Naive thymus-derived CD4-positive, alpha-beta T cell (primary cell): ENCODE measurements around the gene FOXRED2. TPM values are rescaled to one million over a fixed set of nuclear protein-coding genes. Genes with fewer than 3 reads are reported as not detected.
A peak's percentile ranks its signal among the peaks of the same experiment; 100 is the strongest.

Source experiments
- ATAC-seq: fragments of 150-1000 bp; cut with Tn5 transposase; 2 replicates; pipeline ENCODE4 v1.10.0; 2021; ENCODE audit warnings: mild to moderate bottlenecking, moderate library complexity
- CTCF ChIA-PET: fragments of 350-600 bp; sonication (Branson Sonifier 250); formaldehyde crosslinking; loops from one replicate; lab custom pipeline; 2021; ENCODE audit warnings: antibody characterized with exemption; lab: Charles Lee
- POLR2A ChIA-PET: fragments of 350-600 bp; sonication (Branson Sonifier 250); formaldehyde crosslinking; loops from one replicate; lab custom pipeline; 2021; ENCODE audit warnings: antibody characterized with exemption, inconsistent platforms; lab: Charles Lee
- DNase-seq, 9 donors: peaks; one replicate each; pipeline versions ENCODE4 v3.0.0 to v3.0.0-alpha.2; 2020 to 2022; ENCODE audit warnings: mixed read lengths in 1 of 9
- H3K27ac ChIP-seq: one replicate; pipeline ENCODE4 v1.7.0; 2013; ENCODE audit warnings: mild to moderate bottlenecking, low read depth, low read length, moderate library complexity
- H3K27me3 ChIP-seq, 2 donors: one replicate each; pipeline ENCODE4 v1.7.0; 2013; ENCODE audit warnings: low read length in 2 of 2, mild to moderate bottlenecking in 2 of 2, moderate library complexity in 2 of 2; ENCODE audit not compliant: control insufficient read depth in 2 of 2, insufficient read depth in 2 of 2
- H3K36me3 ChIP-seq, 3 experiments: 1 replicate in 2 of 3; 2 replicates in 1 of 3; pipeline ENCODE4 v1.7.0; 2013; ENCODE audit warnings: low read length in 3 of 3, mild to moderate bottlenecking in 3 of 3, moderate library complexity in 1 of 3; ENCODE audit not compliant: insufficient read depth in 3 of 3, control insufficient read depth in 2 of 3
- H3K4me1 ChIP-seq, 2 donors: one replicate each; pipeline ENCODE4 v1.7.0; 2013; ENCODE audit warnings: low read length in 2 of 2, mild to moderate bottlenecking in 2 of 2, moderate library complexity in 1 of 2; ENCODE audit not compliant: control insufficient read depth in 2 of 2, insufficient read depth in 2 of 2
- H3K4me3 ChIP-seq: 2 replicates; pipeline ENCODE4 v1.7.0; 2013; ENCODE audit warnings: mild to moderate bottlenecking, low read length
- H3K9me3 ChIP-seq, 3 experiments: 1 replicate in 2 of 3; 2 replicates in 1 of 3; pipeline ENCODE4 v1.7.0; 2013; ENCODE audit warnings: low read length in 3 of 3; ENCODE audit not compliant: control insufficient read depth in 2 of 3
- H3K27ac Mint-ChIP-seq, 9 donors: one replicate each; pipeline ENCODE4 v1.8.0; 2020 to 2022; ENCODE audit warnings: mixed read lengths in 9 of 9, mild to moderate bottlenecking in 8 of 9, moderate library complexity in 5 of 9, inconsistent platforms in 2 of 9
- H3K27me3 Mint-ChIP-seq, 5 donors: one replicate each; pipeline ENCODE4 v1.8.0; 2021 to 2022; ENCODE audit warnings: mixed read lengths in 5 of 5, mild to moderate bottlenecking in 1 of 5
- H3K36me3 Mint-ChIP-seq, 5 donors: one replicate each; pipeline ENCODE4 v1.8.0; 2020 to 2022; ENCODE audit warnings: mixed read lengths in 5 of 5, mild to moderate bottlenecking in 3 of 5, inconsistent platforms in 1 of 5
- H3K4me1 Mint-ChIP-seq, 7 donors: one replicate each; pipeline ENCODE4 v1.8.0; 2020 to 2022; ENCODE audit warnings: mixed read lengths in 7 of 7, mild to moderate bottlenecking in 3 of 7, inconsistent platforms in 1 of 7
- H3K4me3 Mint-ChIP-seq, 10 donors: one replicate each; pipeline ENCODE4 v1.8.0; 2020 to 2022; ENCODE audit warnings: mild to moderate bottlenecking in 10 of 10, mixed read lengths in 10 of 10, moderate library complexity in 6 of 10, inconsistent platforms in 2 of 10
- H3K9me3 Mint-ChIP-seq, 11 donors: one replicate each; pipeline ENCODE4 v1.8.0; 2020 to 2022; ENCODE audit warnings: mixed read lengths in 11 of 11, mild to moderate bottlenecking in 4 of 11, inconsistent platforms in 1 of 11, moderate library complexity in 1 of 11
- intact Hi-C, 2 donors: fragments of 100-400 bp; cut with micrococcal nuclease; formaldehyde crosslinking; loops; one replicate each; pipeline ENCODE4 v1.15.1; 2023
- polyA plus RNA-seq, 2 donors: library from polyadenylated mRNA; unstranded; fragments of 300-500 nt; fragmentation: Illumina TruSeq; gene quantifications; one replicate each; pipeline ENCODE4 v1.2.3, GENCODE V29; 2021
- total RNA-seq, 6 experiments: library from RNA in 5 of 6; stranded (reverse) in 5 of 6; gene quantifications; 1 replicate in 5 of 6; 2 replicates in 1 of 6; pipeline ENCODE4 v1.2.3 and lab custom pipeline; 2021 to 2026

The FOXRED2 gene
- total and polyA plus RNA-seq, 7 experiments from 2014 or later = 2.3 to 13.1 (median 5.6) TPM

GRCh38 chr22:36475341-36475740 is 31.5 kb downstream of the FOXRED2 start:
- Mint-ChIP-seq H3K36me3 (peaks cover 13 to 27% (median 14%) of the 10 kb centered on the region in 5 donors), H3K27ac (no peak overlapping the region), H3K4me1 (peaks cover 5 to 15% (median 8%) of the 10 kb centered on the region in 7 donors), H3K9me3 (no peaks in the 10 kb centered on the region), H3K4me3 (no peak overlapping the region), H3K27me3 (no peaks in the 10 kb centered on the region)
- intact Hi-C loops = no loop called here
- Histone ChIP-seq H3K27me3 (no peaks in the 10 kb centered on the region), H3K27ac (no peak overlapping the region), H3K9me3 (no peaks in the 10 kb centered on the region), H3K4me1 (peaks cover 4 to 6% of the 10 kb centered on the region in 2 donors), H3K4me3 (no peak overlapping the region), H3K36me3 (peaks cover 3 to 69% (median 10%) of the 10 kb centered on the region in 3 experiments)
- ATAC-seq (no peak), DNase-seq (no peak)
- ChIA-PET POLR2A (interaction anchor here (0.9 to 1.2 kb wide), 3 partner anchors 140 to 168 kb away, joined by 3 read pairs; no protein-coding TSS in a partner anchor), CTCF (interaction anchor here (0.8 to 1.8 kb wide), 3 partner anchors 174 to 278 kb away, joined by 3 to 5 read pairs (median 3); no protein-coding TSS in a partner anchor)

GRCh38 chr22:36472689-36473088 is 34.2 kb downstream of the FOXRED2 start:
- Mint-ChIP-seq H3K27me3 (no peaks in the 10 kb centered on the region), H3K4me3 (no peak overlapping the region), H3K27ac (peak overlapping the region in 1 of 9 donors; percentile 25), H3K9me3 (no peaks in the 10 kb centered on the region), H3K4me1 (peaks cover 9 to 17% (median 13%) of the 10 kb centered on the region in 7 donors), H3K36me3 (peaks cover 13 to 27% (median 14%) of the 10 kb centered on the region in 5 donors)
- H3K27me3 ChIP-seq = no peaks in the 10 kb centered on the region
- ChIA-PET CTCF (interaction anchor here (1.0 to 1.6 kb wide), 2 partner anchors 171 to 172 kb away, joined by 3 to 4 read pairs; no protein-coding TSS in a partner anchor), POLR2A (no interaction called here)
- peaks cover 0 to 70% (median 6%) of the 10 kb centered on the region in 3 experiments for H3K36me3 ChIP-seq
- intact Hi-C loops = no loop called here
- H3K27ac ChIP-seq = no peak overlapping the region
- DNase-seq (no peak), ATAC-seq (no peak)
- H3K4me3 ChIP-seq = no peak overlapping the region
- H3K4me1 ChIP-seq = peaks cover 6 to 7% of the 10 kb centered on the region in 2 donors
- no peaks in the 10 kb centered on the region for H3K9me3 ChIP-seq

GRCh38 chr22:36471341-36471821 is 35.5 kb downstream of the FOXRED2 start:
- Mint-ChIP-seq H3K27me3 (no peaks in the 10 kb centered on the region), H3K9me3 (no peaks in the 10 kb centered on the region), H3K4me1 (peaks cover 9 to 28% (median 21%) of the 10 kb centered on the region in 7 donors), H3K27ac (peak overlapping the region in 2 of 9 donors; percentile 6 to 25), H3K4me3 (no peak overlapping the region), H3K36me3 (peaks cover 8 to 15% (median 9%) of the 10 kb centered on the region in 5 donors)
- ChIA-PET CTCF (interaction anchor here (0.7 to 7.3 kb wide), 34 partner anchors 12 to 311 kb away, joined by 3 to 119 read pairs (median 4); partner anchors contain the start of genes APOL3 and MYH9), POLR2A (interaction anchor here (1.0 to 1.9 kb wide), 6 partner anchors 9 to 169 kb away, joined by 3 to 11 read pairs (median 4); partner anchors contain the start of gene TXN2)
- ATAC-seq (no peak), DNase-seq (no peak)
- intact Hi-C loops = loop anchor here in 1 of 2 donors (2.0 kb wide), 1 partner anchor 141 kb away; no protein-coding TSS in a partner anchor
- H3K27ac ChIP-seq = no peak overlapping the region
- no peaks in the 10 kb centered on the region for H3K9me3 ChIP-seq
- H3K27me3 ChIP-seq = no peaks in the 10 kb centered on the region
- peaks cover 6 to 18% of the 10 kb centered on the region in 2 donors for H3K4me1 ChIP-seq
- peaks cover 0 to 70% (median 6%) of the 10 kb centered on the region in 3 experiments for H3K36me3 ChIP-seq
- no peak overlapping the region for H3K4me3 ChIP-seq

- Histone ChIP-seq H3K27ac (no peak overlapping the region), H3K27me3 (no peaks in the 10 kb centered on the region), H3K4me1 (peaks cover 6 to 18% of the 10 kb centered on the region in 2 donors), H3K9me3 (no peaks in the 10 kb centered on the region), H3K4me3 (no peak overlapping the region), H3K36me3 (peaks cover 0 to 66% (median 5%) of the 10 kb centered on the region in 3 experiments)
- H3K27me3 Mint-ChIP-seq = no peaks in the 10 kb centered on the region
- H3K4me3 Mint-ChIP-seq = peak overlapping the region in 1 of 10 donors; percentile 18
- H3K27ac Mint-ChIP-seq = peak overlapping the region in 3 of 9 donors; percentile 32 to 87 (median 76)
- H3K9me3 Mint-ChIP-seq = no peaks in the 10 kb centered on the region
- ChIA-PET POLR2A (interaction anchor here (0.7 to 1.9 kb wide), 7 partner anchors 10 to 182 kb away, joined by 3 to 11 read pairs (median 4); partner anchors contain the start of gene TXN2), CTCF (interaction anchor here (0.7 to 7.3 kb wide), 34 partner anchors 12 to 311 kb away, joined by 3 to 119 read pairs (median 4); partner anchors contain the start of genes APOL3 and MYH9)
- DNase-seq (no peak), ATAC-seq (no peak)
- intact Hi-C loops = loop anchor here (1.0 to 2.0 kb wide), 7 partner anchors 16 to 170 kb away; no protein-coding TSS in a partner anchor
- peaks cover 9 to 32% (median 24%) of the 10 kb centered on the region in 7 donors for H3K4me1 Mint-ChIP-seq
- H3K36me3 Mint-ChIP-seq = peaks cover 7 to 13% (median 8%) of the 10 kb centered on the region in 5 donors
These were observed 35.9 kb downstream of the FOXRED2 start for GRCh38 chr22:36470994-36471331.

- intact Hi-C loops = loop anchor here (1.0 to 2.0 kb wide), 7 partner anchors 15 to 169 kb away; no protein-coding TSS in a partner anchor
- Mint-ChIP-seq H3K27ac (peak overlapping the region in 7 of 9 donors; percentile 57 to 87 (median 69)), H3K27me3 (no peaks in the 10 kb centered on the region), H3K9me3 (peaks cover 0 to 1% (median 0%) of the 10 kb centered on the region in 11 donors), H3K4me1 (peaks cover 9 to 32% (median 25%) of the 10 kb centered on the region in 7 donors), H3K36me3 (peaks cover 1 to 7% (median 2%) of the 10 kb centered on the region in 5 donors), H3K4me3 (peak overlapping the region in 2 of 10 donors; percentile 18 to 30)
- peak; percentile 58 to 90 (median 87) for DNase-seq
- ATAC-seq = peak; percentile 97
- H3K27ac ChIP-seq = peak overlapping the region; percentile 34
- H3K4me1 ChIP-seq = peaks cover 6 to 18% of the 10 kb centered on the region in 2 donors
- ChIA-PET POLR2A (interaction anchor here (0.6 to 2.4 kb wide), 15 partner anchors 10 to 181 kb away, joined by 3 to 12 read pairs (median 5); partner anchors contain the start of gene TXN2), CTCF (interaction anchor here (0.6 to 7.3 kb wide), 38 partner anchors 12 to 412 kb away, joined by 3 to 119 read pairs (median 4); partner anchors contain the start of genes APOL3 and MYH9)
- H3K4me3 ChIP-seq = no peak overlapping the region
- no peaks in the 10 kb centered on the region for H3K27me3 ChIP-seq
- H3K9me3 ChIP-seq = no peaks in the 10 kb centered on the region
- peaks cover 0 to 64% (median 0%) of the 10 kb centered on the region in 3 experiments for H3K36me3 ChIP-seq
These were observed 36.5 kb downstream of the FOXRED2 start for GRCh38 chr22:36470162-36470993.
